Measurements from ENCODE around the gene C20orf204. TPM values are rescaled to one million over a fixed set of nuclear protein-coding genes. Genes with fewer than 3 reads are reported as not detected.

Gene C20orf204
- total and polyA plus RNA-seq, 3 donors from 2014 or later, result 2.9 to 8.3 (median 4.5) TPM

- WGBS, 2 donors, result 60 to 70% methylated on average over 14 to 17 of the region's 17 CpGs
- TF ChIP-seq POLR2A (IDR thresholded peaks at IDR 0.05) (no peak), CTCF (IDR thresholded peaks at IDR 0.05) (no peak)
- peaks cover 27% of the 10 kb centered on the region for H3K4me1 ChIP-seq
- no peak for DNase-seq
- H3K4me3 ChIP-seq, result no peak overlapping the region
- no peak overlapping the region for H3K27ac ChIP-seq
- no peaks in the 10 kb centered on the region for H3K36me3 ChIP-seq (ENCODE audit: low read depth, missing control alignments)
- H3K27me3 ChIP-seq, result no peaks in the 10 kb centered on the region
- intact Hi-C loops (cut with DNase I; ENCODE audit: low total_unique reads), result no loop called here
- H3K9me3 ChIP-seq, result no peaks in the 10 kb centered on the region
These were observed 45.0 kb downstream of the C20orf204 start for GRCh38 chr20:64080813-64081623.

GRCh38 chr20:64081624-64081964, 45.6 kb downstream of the C20orf204 start:
- TF ChIP-seq POLR2A (IDR thresholded peaks at IDR 0.05) (no peak), CTCF (IDR thresholded peaks at IDR 0.05) (no peak)
- Histone ChIP-seq H3K9me3 (no peaks in the 10 kb centered on the region), H3K36me3 (ENCODE audit: low read depth, missing control alignments) (no peaks in the 10 kb centered on the region), H3K27me3 (no peaks in the 10 kb centered on the region), H3K4me3 (no peak overlapping the region), H3K27ac (no peak overlapping the region), H3K4me1 (peaks cover 27% of the 10 kb centered on the region)
- WGBS, 2 donors, result 82 to 92% methylated on average over 6 of the region's 6 CpGs
- intact Hi-C loops (cut with DNase I; ENCODE audit: low total_unique reads), result no loop called here
- DNase-seq, result no peak

GRCh38 chr20:64082126-64082731, 46.2 kb downstream of the C20orf204 start:
- intact Hi-C loops (cut with DNase I; ENCODE audit: low total_unique reads), result no loop called here
- peaks cover 27% of the 10 kb centered on the region for H3K4me1 ChIP-seq
- H3K9me3 ChIP-seq, result no peaks in the 10 kb centered on the region
- no peaks in the 10 kb centered on the region for H3K27me3 ChIP-seq
- DNase-seq, result no peak
- H3K27ac ChIP-seq, result no peak overlapping the region
- TF ChIP-seq CTCF (IDR thresholded peaks at IDR 0.05), result no peak
- TF ChIP-seq POLR2A (IDR thresholded peaks at IDR 0.05), result no peak
- no peak overlapping the region for H3K4me3 ChIP-seq
- WGBS, 2 donors, result 24 to 33% methylated on average over 13 of the region's 13 CpGs
- no peaks in the 10 kb centered on the region for H3K36me3 ChIP-seq (ENCODE audit: low read depth, missing control alignments)

- Histone ChIP-seq H3K9me3 (no peaks in the 10 kb centered on the region), H3K27ac (no peak overlapping the region), H3K4me3 (peak overlapping the region; percentile 47 to 64), H3K27me3 (no peaks in the 10 kb centered on the region), H3K4me1 (peaks cover 27% of the 10 kb centered on the region), H3K36me3 (ENCODE audit: low read depth, missing control alignments) (no peaks in the 10 kb centered on the region)
- DNase-seq, result no peak
- intact Hi-C loops (cut with DNase I; ENCODE audit: low total_unique reads), result no loop called here
- WGBS, 2 donors, result 22 to 28% methylated on average over 5 to 13 of the region's 13 CpGs
- TF ChIP-seq POLR2A (IDR thresholded peaks at IDR 0.05), result no peak
- TF ChIP-seq CTCF (IDR thresholded peaks at IDR 0.05), result no peak
These were observed 46.9 kb downstream of the C20orf204 start for GRCh38 chr20:64082820-64083377.

All from testis (tissue), 3 donors.